Left forelimb (tissue), 1 donor: ENCODE data around the gene CALM1.
A peak's percentile ranks its signal among the peaks of the same experiment; 100 is the strongest.

ENCODE experiments used
- DNase-seq: peaks from one replicate; pipeline ENCODE4 v3.0.0-alpha.2; 2018; ENCODE audit warnings: low spot score

CALM1 gene

GRCh38 chr14:90396341-90397339, at the start of gene CALM1:
TSS of gene CALM1 (plus strand) at chr14:90397029. CDS start at chr14:90397231, 202 bp downstream.
- peak; percentile 98 for DNase-seq

- no peak for DNase-seq
Measured at GRCh38 chr14:90348270-90348669, 48.6 kb upstream of the CALM1 start.

GRCh38 chr14:90349739-90350138, 47.1 kb upstream of the CALM1 start:
- no peak for DNase-seq

GRCh38 chr14:90354551-90355298, 42.1 kb upstream of the CALM1 start:
- no peak for DNase-seq

- DNase-seq, result no peak
Measured at GRCh38 chr14:90355540-90356518, 41.0 kb upstream of the CALM1 start.

- DNase-seq, result no peak
Measured at GRCh38 chr14:90356925-90357324, 39.9 kb upstream of the CALM1 start.

GRCh38 chr14:90358359-90358758, 38.5 kb upstream of the CALM1 start:
- no peak for DNase-seq

- no peak for DNase-seq
Measured at GRCh38 chr14:90361865-90362557, 34.8 kb upstream of the CALM1 start.

- DNase-seq, result no peak
Measured at GRCh38 chr14:90362558-90362896, 34.3 kb upstream of the CALM1 start.

- DNase-seq, result no peak
Measured at GRCh38 chr14:90368946-90369721, 27.7 kb upstream of the CALM1 start.

GRCh38 chr14:90373887-90374286, 22.9 kb upstream of the CALM1 start:
- DNase-seq, result no peak

- no peak for DNase-seq
Measured at GRCh38 chr14:90374813-90375212, 22.0 kb upstream of the CALM1 start.

- DNase-seq, result no peak
Measured at GRCh38 chr14:90375934-90376333, 20.9 kb upstream of the CALM1 start.

GRCh38 chr14:90378249-90378648, 18.6 kb upstream of the CALM1 start:
- no peak for DNase-seq

GRCh38 chr14:90379106-90379505, 17.7 kb upstream of the CALM1 start:
- DNase-seq, result no peak

- no peak for DNase-seq
Measured at GRCh38 chr14:90381011-90381786, 15.6 kb upstream of the CALM1 start.

- DNase-seq, result no peak
Measured at GRCh38 chr14:90381999-90382451, 14.8 kb upstream of the CALM1 start.

- peak; percentile 87 for DNase-seq
Measured at GRCh38 chr14:90382491-90383125, 14.2 kb upstream of the CALM1 start.

GRCh38 chr14:90383126-90383730, 13.6 kb upstream of the CALM1 start:
- peak; percentile 99 for DNase-seq
